Activated CD4-positive, alpha-beta T cell treated with anti-CD3 and anti-CD28 coated beads, Interleukin-2, amount 10 ng/mL, durations not matched to agents 24 days and 14 days (primary cell): ENCODE data around the gene CCIN. TPM values are rescaled to one million over a fixed set of nuclear protein-coding genes. Genes with fewer than 3 reads are reported as not detected.
A peak's percentile ranks its signal among the peaks of the same experiment; 100 is the strongest.

Experiments
- DNase-seq: peaks from one replicate; pipeline ENCODE4 v3.0.0; 2022
- H3K27ac Mint-ChIP-seq: one replicate; pipeline ENCODE4 v1.8.0; 2022; ENCODE audit warnings: mild to moderate bottlenecking, mixed read lengths
- H3K27me3 Mint-ChIP-seq: one replicate; pipeline ENCODE4 v1.8.0; 2022; ENCODE audit warnings: mixed read lengths
- H3K36me3 Mint-ChIP-seq: one replicate; pipeline ENCODE4 v1.8.0; 2022; ENCODE audit warnings: low read depth, mild to moderate bottlenecking, mixed read lengths
- H3K4me1 Mint-ChIP-seq: one replicate; pipeline ENCODE4 v1.8.0; 2021; ENCODE audit warnings: mixed read lengths
- H3K4me3 Mint-ChIP-seq: one replicate; pipeline ENCODE4 v1.8.0; 2022; ENCODE audit warnings: mild to moderate bottlenecking, moderate library complexity, mixed read lengths
- H3K9me3 Mint-ChIP-seq: one replicate; pipeline ENCODE4 v1.8.0; 2021; ENCODE audit warnings: mixed read lengths
- intact Hi-C: fragments of 100-400 bp; cut with micrococcal nuclease; formaldehyde crosslinking; loops from one replicate; pipeline ENCODE4 v1.15.1; 2023
- total RNA-seq: library from RNA; stranded (reverse); gene quantifications from 2 replicates; pipeline ENCODE4 v1.2.3, GENCODE V29; 2022

The CCIN gene
- total RNA-seq, 1 donor from 2014 or later, result not detected

- H3K27me3 Mint-ChIP-seq, result peaks cover 5% of the 10 kb centered on the region
- H3K36me3 Mint-ChIP-seq, result peaks cover 33% of the 10 kb centered on the region
- H3K4me1 Mint-ChIP-seq, result peaks cover 45% of the 10 kb centered on the region
- H3K4me3 Mint-ChIP-seq, result peak overlapping the region; percentile 96
- H3K9me3 Mint-ChIP-seq, result no peaks in the 10 kb centered on the region
- intact Hi-C loops, result loop anchor here (2.0 kb wide), 2 partner anchors 15 to 137 kb away; no protein-coding TSS in a partner anchor
- DNase-seq, result no peak
- peak overlapping the region; percentile 83 for H3K27ac Mint-ChIP-seq
Measured at GRCh38 chr9:36191686-36192085, 22.5 kb downstream of the CCIN start.

GRCh38 chr9:36192196-36192595 is 23.0 kb downstream of the CCIN start:
- Mint-ChIP-seq H3K9me3 (no peaks in the 10 kb centered on the region), H3K27me3 (peaks cover 5% of the 10 kb centered on the region), H3K4me1 (peaks cover 45% of the 10 kb centered on the region), H3K27ac (peak overlapping the region; percentile 6), H3K36me3 (peaks cover 34% of the 10 kb centered on the region), H3K4me3 (peak overlapping the region; percentile 96)
- intact Hi-C loops, result no loop called here
- DNase-seq, result no peak

- Mint-ChIP-seq H3K4me1 (peaks cover 41% of the 10 kb centered on the region), H3K27me3 (peaks cover 5% of the 10 kb centered on the region), H3K27ac (peak overlapping the region; percentile 42), H3K9me3 (no peaks in the 10 kb centered on the region), H3K4me3 (peak overlapping the region; percentile 96), H3K36me3 (peaks cover 40% of the 10 kb centered on the region)
- DNase-seq, result no peak
- intact Hi-C loops, result no loop called here
Measured at GRCh38 chr9:36193023-36193422, 23.8 kb downstream of the CCIN start.

GRCh38 chr9:36194326-36195000 is 25.3 kb downstream of the CCIN start:
- Mint-ChIP-seq H3K36me3 (peaks cover 48% of the 10 kb centered on the region), H3K27ac (peak overlapping the region; percentile 69), H3K9me3 (no peaks in the 10 kb centered on the region), H3K4me3 (peak overlapping the region; percentile 11), H3K27me3 (no peaks in the 10 kb centered on the region), H3K4me1 (peaks cover 41% of the 10 kb centered on the region)
- intact Hi-C loops, result no loop called here
- DNase-seq, result no peak

GRCh38 chr9:36204906-36205547 is 35.8 kb downstream of the CCIN start:
- Mint-ChIP-seq H3K9me3 (no peaks in the 10 kb centered on the region), H3K36me3 (peaks cover 85% of the 10 kb centered on the region), H3K4me1 (peaks cover 37% of the 10 kb centered on the region), H3K27me3 (no peaks in the 10 kb centered on the region), H3K27ac (no peak overlapping the region), H3K4me3 (no peak overlapping the region)
- no peak for DNase-seq
- intact Hi-C loops, result no loop called here

- DNase-seq, result no peak
- no peaks in the 10 kb centered on the region for H3K27me3 Mint-ChIP-seq
- H3K4me1 Mint-ChIP-seq, result peaks cover 43% of the 10 kb centered on the region
- H3K27ac Mint-ChIP-seq, result peak overlapping the region; percentile 74
- H3K36me3 Mint-ChIP-seq, result peaks cover 90% of the 10 kb centered on the region
- H3K9me3 Mint-ChIP-seq, result no peaks in the 10 kb centered on the region
- intact Hi-C loops, result loop anchor here (2.0 kb wide), 1 partner anchor 16 kb away; the partner anchor contains the start of gene CLTA
- peak overlapping the region; percentile 43 for H3K4me3 Mint-ChIP-seq
Measured at GRCh38 chr9:36207016-36207415, 37.8 kb downstream of the CCIN start.

- Mint-ChIP-seq H3K9me3 (no peaks in the 10 kb centered on the region), H3K27ac (peak overlapping the region; percentile 74), H3K36me3 (peaks cover 85% of the 10 kb centered on the region), H3K4me3 (peak overlapping the region; percentile 71), H3K4me1 (peaks cover 43% of the 10 kb centered on the region), H3K27me3 (no peaks in the 10 kb centered on the region)
- intact Hi-C loops, result loop anchor here (2.0 kb wide), 1 partner anchor 17 kb away; the partner anchor contains the start of gene CLTA
- no peak for DNase-seq
Measured at GRCh38 chr9:36207546-36208012, 38.4 kb downstream of the CCIN start.

GRCh38 chr9:36208521-36209253 is 39.5 kb downstream of the CCIN start:
- no peak for DNase-seq
- Mint-ChIP-seq H3K4me1 (peaks cover 46% of the 10 kb centered on the region), H3K27me3 (no peaks in the 10 kb centered on the region), H3K9me3 (no peaks in the 10 kb centered on the region), H3K4me3 (no peak overlapping the region), H3K27ac (peak overlapping the region; percentile 74), H3K36me3 (peaks cover 83% of the 10 kb centered on the region)
- intact Hi-C loops, result no loop called here

GRCh38 chr9:36210722-36211121 is 41.5 kb downstream of the CCIN start:
- H3K4me3 Mint-ChIP-seq, result no peak overlapping the region
- peaks cover 71% of the 10 kb centered on the region for H3K36me3 Mint-ChIP-seq
- H3K27ac Mint-ChIP-seq, result no peak overlapping the region
- H3K27me3 Mint-ChIP-seq, result no peaks in the 10 kb centered on the region
- H3K9me3 Mint-ChIP-seq, result no peaks in the 10 kb centered on the region
- peaks cover 51% of the 10 kb centered on the region for H3K4me1 Mint-ChIP-seq
- no peak for DNase-seq
- intact Hi-C loops, result loop anchor here (10.0 kb wide), 1 partner anchor 364 kb away; the partner anchor contains the start of gene MELK

- H3K4me1 Mint-ChIP-seq, result peaks cover 52% of the 10 kb centered on the region
Measured at GRCh38 chr9:36211510-36211909, 42.3 kb downstream of the CCIN start.

GRCh38 chr9:36213387-36213786 is 44.2 kb downstream of the CCIN start:
- intact Hi-C loops, result loop anchor here (10.0 kb wide), 1 partner anchor 361 kb away; the partner anchor contains the start of gene MELK
- peak overlapping the region; percentile 73 for H3K27ac Mint-ChIP-seq
- no peaks in the 10 kb centered on the region for H3K27me3 Mint-ChIP-seq
- peaks cover 51% of the 10 kb centered on the region for H3K4me1 Mint-ChIP-seq
- peaks cover 67% of the 10 kb centered on the region for H3K36me3 Mint-ChIP-seq
- H3K4me3 Mint-ChIP-seq, result no peak overlapping the region
- no peaks in the 10 kb centered on the region for H3K9me3 Mint-ChIP-seq
- no peak for DNase-seq

More at GRCh38 chr9:36211510-36211909, 42.3 kb downstream of the CCIN start:
- Mint-ChIP-seq H3K27me3 (no peaks in the 10 kb centered on the region), H3K27ac (peak overlapping the region; percentile 4), H3K4me3 (no peak overlapping the region), H3K9me3 (no peaks in the 10 kb centered on the region), H3K36me3 (peaks cover 68% of the 10 kb centered on the region)
- no peak for DNase-seq
- intact Hi-C loops, result loop anchor here (10.0 kb wide), 1 partner anchor 363 kb away; the partner anchor contains the start of gene MELK

- DNase-seq, result no peak
- Mint-ChIP-seq H3K27ac (peak overlapping the region; percentile 6), H3K9me3 (no peaks in the 10 kb centered on the region), H3K4me1 (peaks cover 53% of the 10 kb centered on the region), H3K27me3 (no peaks in the 10 kb centered on the region), H3K36me3 (peaks cover 64% of the 10 kb centered on the region), H3K4me3 (no peak overlapping the region)
- intact Hi-C loops, result loop anchor here (10.0 kb wide), 1 partner anchor 361 kb away; the partner anchor contains the start of gene MELK
Measured at GRCh38 chr9:36213989-36214388, 44.8 kb downstream of the CCIN start.

GRCh38 chr9:36214571-36214970 is 45.4 kb downstream of the CCIN start:
- Mint-ChIP-seq H3K27ac (no peak overlapping the region), H3K9me3 (no peaks in the 10 kb centered on the region), H3K4me1 (peaks cover 52% of the 10 kb centered on the region), H3K27me3 (no peaks in the 10 kb centered on the region), H3K36me3 (peaks cover 64% of the 10 kb centered on the region), H3K4me3 (no peak overlapping the region)
- no peak for DNase-seq
- intact Hi-C loops, result loop anchor here (10.0 kb wide), 1 partner anchor 360 kb away; the partner anchor contains the start of gene MELK
